ENCODE results near the gene ODAD4.
"Not testable (repeated sequence)": the region's sequence is repeated elsewhere in the genome, so short reads cannot be mapped to it uniquely, and the experiment has no call there.

The ODAD4 gene

DNA sequence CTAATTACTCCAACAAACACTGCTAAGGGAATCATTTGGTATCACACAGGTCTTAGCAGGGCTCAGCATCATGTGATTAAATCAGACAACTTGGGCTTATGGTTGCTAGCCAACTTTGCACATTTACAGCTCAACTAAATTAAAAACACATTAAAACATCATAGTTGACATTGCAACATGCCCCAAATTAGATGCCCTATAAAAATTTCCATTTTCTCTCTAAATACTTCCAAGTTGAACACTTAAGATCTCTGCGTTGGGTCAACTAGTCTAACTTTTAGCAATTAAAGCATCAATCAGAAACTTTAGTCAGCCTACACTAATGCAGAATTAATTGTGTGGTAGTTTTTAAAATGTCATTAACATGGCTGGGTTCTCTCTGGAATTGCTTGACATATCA lies 74.7 kb downstream of the ODAD4 start:
- DNase-seq, result no peak

- no peak for DNase-seq
Observed at GRCh38 chr17:42009170-42009569, 78.8 kb downstream of the ODAD4 start.

- DNase-seq, result not testable (repeated sequence)
Observed at GRCh38 chr17:42010266-42010680, 79.9 kb downstream of the ODAD4 start.

DNA sequence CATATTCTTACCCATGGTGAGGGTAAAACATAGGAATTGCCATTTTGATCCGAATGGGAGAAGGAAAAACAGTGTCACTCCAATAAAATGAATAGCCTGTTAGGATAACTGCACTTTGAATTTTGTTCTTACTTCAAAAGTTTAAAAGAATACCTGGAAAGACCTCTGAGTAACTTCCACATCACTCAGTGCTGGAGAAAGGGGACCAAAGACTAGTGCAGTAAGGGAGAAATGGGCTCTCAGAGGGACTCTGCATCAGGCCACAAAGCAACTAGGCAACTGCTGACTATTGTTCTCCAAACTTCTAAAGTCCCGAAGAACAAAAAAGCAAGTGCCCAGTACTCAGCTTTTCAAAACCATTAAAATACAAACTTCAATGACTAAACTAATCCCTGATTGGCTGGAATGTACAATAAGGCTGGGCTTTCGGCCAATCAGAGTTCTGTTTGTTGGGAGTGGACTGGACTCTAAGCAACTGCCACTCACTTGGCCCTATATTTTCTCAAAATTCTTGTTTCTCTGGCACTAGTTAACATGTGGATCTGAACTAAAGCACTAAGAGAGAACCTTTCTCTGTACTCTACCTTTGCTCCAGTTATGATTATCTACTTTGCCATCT lies 80.6 kb downstream of the ODAD4 start:
- DNase-seq, result no peak

- DNase-seq, result not testable (repeated sequence)
Observed at GRCh38 chr17:42012363-42012762, 81.9 kb downstream of the ODAD4 start.

DNA sequence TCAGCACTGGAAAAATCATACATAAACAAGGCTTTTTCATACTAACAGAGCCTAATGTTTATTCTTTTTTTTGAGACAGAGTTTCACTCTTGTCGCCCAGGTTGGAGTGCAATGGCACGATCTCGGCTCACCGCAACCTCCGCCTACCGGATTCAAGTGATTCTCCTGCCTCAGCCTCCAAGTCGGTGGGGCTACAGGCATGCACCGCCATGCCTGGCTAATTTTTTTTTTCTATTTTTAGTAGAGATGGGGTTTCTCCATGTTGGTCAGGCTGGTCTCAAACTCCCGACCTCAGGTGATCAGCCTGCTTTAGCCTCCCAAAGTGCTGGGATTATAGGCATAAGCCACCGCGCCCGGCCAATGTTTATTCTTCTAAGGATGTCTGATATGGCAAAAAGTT lies 83.3 kb downstream of the ODAD4 start:
- DNase-seq, result not testable (repeated sequence)
